PFSK-1 (cell line): Measurements from ENCODE around the gene TAOK1.

Experiments used
- POLR2AphosphoS5 ChIP-seq: IDR thresholded peaks from 2 replicates; pipeline ENCODE4 v1.6.1; 2012; ENCODE audit warnings: low read depth, mild to moderate bottlenecking, control low read depth, low read length, moderate library complexity
- SIN3A ChIP-seq: IDR thresholded peaks from 2 replicates; pipeline ENCODE4 v1.6.1; 2012; ENCODE audit warnings: mild to moderate bottlenecking, low read length, moderate library complexity, borderline replicate concordance; ENCODE audit not compliant: insufficient read depth
- TAF1 ChIP-seq: IDR thresholded peaks from 2 replicates; pipeline ENCODE4 v1.6.1; 2012; ENCODE audit warnings: low read length, control low read depth, borderline replicate concordance; ENCODE audit not compliant: insufficient read depth
- TF ChIP-seq, protein P1 (sequence below), 2 experiments: IDR thresholded peaks; 2 replicates each; pipeline versions ENCODE4 v1.6.1 to v1.8.0; 2011 to 2012; ENCODE audit warnings: low read depth in 2 of 2, low read length in 2 of 2, control low read depth in 1 of 2, inconsistent platforms in 1 of 2, mild to moderate bottlenecking in 1 of 2, moderate library complexity in 1 of 2; ENCODE audit not compliant: insufficient read depth in 1 of 2

DNA sequence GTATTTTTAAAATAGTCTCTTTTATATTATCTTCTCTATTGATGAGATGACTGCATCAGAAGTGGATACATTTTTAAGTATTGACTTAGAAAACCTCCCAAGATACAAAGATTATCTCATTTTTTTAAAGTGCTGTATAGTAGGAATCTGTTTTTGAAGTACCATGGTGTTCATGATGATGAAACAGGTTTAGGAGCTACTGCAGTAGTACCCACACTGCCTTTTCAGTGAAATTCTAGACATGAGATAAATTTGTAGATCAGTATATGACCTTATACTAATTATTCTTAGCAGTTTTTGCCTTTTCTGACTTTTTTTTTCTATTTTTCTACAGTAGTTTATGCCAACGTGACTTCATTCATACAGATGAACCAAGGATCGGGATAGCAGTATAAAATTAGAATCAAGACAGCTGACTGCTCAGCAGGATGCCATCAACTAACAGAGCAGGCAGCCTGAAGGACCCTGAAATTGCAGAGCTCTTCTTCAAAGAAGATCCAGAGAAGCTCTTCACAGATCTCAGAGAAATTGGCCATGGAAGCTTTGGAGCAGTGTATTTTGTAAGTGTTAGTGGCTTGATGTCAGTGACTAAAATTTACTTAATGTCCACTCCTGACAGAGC is 61.1 kb downstream of the TAOK1 start:
- no peak for TF ChIP-seq TAF1
- no peak for TF ChIP-seq POLR2AphosphoS5
- TF ChIP-seq, protein P1, sequence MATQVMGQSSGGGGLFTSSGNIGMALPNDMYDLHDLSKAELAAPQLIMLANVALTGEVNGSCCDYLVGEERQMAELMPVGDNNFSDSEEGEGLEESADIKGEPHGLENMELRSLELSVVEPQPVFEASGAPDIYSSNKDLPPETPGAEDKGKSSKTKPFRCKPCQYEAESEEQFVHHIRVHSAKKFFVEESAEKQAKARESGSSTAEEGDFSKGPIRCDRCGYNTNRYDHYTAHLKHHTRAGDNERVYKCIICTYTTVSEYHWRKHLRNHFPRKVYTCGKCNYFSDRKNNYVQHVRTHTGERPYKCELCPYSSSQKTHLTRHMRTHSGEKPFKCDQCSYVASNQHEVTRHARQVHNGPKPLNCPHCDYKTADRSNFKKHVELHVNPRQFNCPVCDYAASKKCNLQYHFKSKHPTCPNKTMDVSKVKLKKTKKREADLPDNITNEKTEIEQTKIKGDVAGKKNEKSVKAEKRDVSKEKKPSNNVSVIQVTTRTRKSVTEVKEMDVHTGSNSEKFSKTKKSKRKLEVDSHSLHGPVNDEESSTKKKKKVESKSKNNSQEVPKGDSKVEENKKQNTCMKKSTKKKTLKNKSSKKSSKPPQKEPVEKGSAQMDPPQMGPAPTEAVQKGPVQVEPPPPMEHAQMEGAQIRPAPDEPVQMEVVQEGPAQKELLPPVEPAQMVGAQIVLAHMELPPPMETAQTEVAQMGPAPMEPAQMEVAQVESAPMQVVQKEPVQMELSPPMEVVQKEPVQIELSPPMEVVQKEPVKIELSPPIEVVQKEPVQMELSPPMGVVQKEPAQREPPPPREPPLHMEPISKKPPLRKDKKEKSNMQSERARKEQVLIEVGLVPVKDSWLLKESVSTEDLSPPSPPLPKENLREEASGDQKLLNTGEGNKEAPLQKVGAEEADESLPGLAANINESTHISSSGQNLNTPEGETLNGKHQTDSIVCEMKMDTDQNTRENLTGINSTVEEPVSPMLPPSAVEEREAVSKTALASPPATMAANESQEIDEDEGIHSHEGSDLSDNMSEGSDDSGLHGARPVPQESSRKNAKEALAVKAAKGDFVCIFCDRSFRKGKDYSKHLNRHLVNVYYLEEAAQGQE (IDR thresholded peaks at IDR 0.05; ENCODE audit: insufficient read depth in 1 of 2, low read depth in 2 of 2, low read length in 2 of 2): no peak
- no peak for TF ChIP-seq SIN3A
